Hematopoietic multipotent progenitor cell treated with erythropoietin and hydrocortisone succinate and interleukin-3 and kit ligand, for 4 days (in vitro differentiated cells): ENCODE measurements around the gene PLA2G2C.
A peak's percentile ranks its signal among the peaks of the same experiment; 100 is the strongest.
"Not testable (repeated sequence)": the region's sequence is repeated elsewhere in the genome, so short reads cannot be mapped to it uniquely, and the experiment has no call there.

Experiments used
- DNase-seq: peaks from one replicate; pipeline ENCODE4 v3.0.0-alpha.2; 2015

PLA2G2C gene, protein sequence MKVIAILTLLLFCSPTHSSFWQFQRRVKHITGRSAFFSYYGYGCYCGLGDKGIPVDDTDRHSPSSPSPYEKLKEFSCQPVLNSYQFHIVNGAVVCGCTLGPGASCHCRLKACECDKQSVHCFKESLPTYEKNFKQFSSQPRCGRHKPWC

GRCh38 chr1:20185834-20186782, at the start of gene PLA2G2C, which contains the start of gene UBXN10:
Gene PLA2G2C (minus strand): TSS chr1:20186518. CDS start chr1:20177363, 9,155 bp downstream.
Gene UBXN10 (plus strand): TSS chr1:20186096. CDS start chr1:20190562, 4,466 bp downstream.
- peak; percentile 74 for DNase-seq

- no peak for DNase-seq
These were observed 48.6 kb upstream of the PLA2G2C start for GRCh38 chr1:20234788-20235535.

DNA sequence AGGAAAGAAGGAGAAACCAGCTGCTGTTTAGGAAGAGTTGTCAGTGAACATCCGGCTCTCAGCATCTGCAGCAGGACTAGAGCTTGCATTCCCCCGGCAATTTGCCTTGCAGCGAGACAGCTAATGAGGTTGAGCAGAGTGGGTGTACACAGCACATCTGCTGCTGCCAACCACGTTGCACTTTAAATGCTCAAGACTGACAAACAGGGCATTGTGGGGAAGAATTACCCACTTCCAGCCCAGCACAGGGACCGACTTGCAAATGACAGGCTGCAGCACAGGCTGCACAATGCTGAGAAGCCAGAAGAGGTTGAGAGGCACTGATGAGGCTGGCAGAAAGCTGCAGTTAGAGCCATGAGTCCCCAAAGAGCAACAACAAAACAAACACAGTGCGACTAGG, 47.5 kb upstream of the PLA2G2C start:
- no peak for DNase-seq

GRCh38 chr1:20233394-20233793, 47.1 kb upstream of the PLA2G2C start:
- DNase-seq, result peak; percentile 60

- not testable (repeated sequence) for DNase-seq
These were observed 46.2 kb upstream of the PLA2G2C start for GRCh38 chr1:20232564-20232963.

DNA sequence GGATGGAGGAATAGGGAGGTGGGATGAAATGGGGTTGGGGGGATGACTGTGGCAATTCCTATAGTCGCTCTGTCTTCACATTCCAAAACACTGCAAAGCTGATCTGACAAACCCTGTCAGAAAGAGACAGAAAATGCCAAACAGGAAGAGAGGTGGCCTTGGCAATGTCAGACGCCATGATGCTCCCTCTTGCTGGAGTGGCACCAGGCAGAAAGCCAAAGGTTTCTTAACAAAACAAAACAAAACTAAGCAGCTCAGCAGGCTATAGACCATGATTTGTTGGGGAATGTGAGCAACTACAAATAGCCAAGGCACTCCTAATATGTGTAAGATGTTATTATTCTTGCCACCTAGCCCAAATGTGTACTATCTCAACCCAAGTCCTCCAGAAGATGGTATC, 42.9 kb upstream of the PLA2G2C start:
- no peak for DNase-seq

DNA sequence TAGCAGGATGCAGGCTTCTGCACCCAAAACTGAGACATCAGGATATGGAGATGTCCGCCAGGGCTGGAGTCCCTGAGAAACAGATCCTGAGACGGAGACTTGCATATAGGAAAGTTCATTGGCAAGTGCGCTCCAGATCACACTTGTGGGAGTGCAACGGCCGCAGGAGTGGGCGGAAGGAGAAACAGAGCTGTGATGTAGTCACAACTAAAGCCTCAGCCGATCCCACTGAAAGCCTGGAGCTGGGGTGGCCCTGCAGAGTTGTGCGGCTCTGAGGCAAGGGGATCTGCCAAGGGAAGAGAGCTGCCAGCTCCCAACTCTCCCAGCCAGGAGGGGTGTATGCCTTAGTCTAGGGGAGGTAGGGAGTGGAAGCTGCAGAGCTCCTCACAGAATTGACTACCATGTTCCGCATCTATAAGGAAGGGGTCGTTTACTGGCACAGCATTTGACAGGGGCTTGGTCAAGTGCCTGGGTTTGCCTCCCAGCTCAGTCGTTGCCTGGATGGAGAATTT, 42.1 kb upstream of the PLA2G2C start:
- no peak for DNase-seq

GRCh38 chr1:20227704-20228103, 41.4 kb upstream of the PLA2G2C start:
- no peak for DNase-seq

- no peak for DNase-seq
These were observed 38.2 kb upstream of the PLA2G2C start for GRCh38 chr1:20224546-20224945.

GRCh38 chr1:20223551-20224419, 37.5 kb upstream of the PLA2G2C start:
- no peak for DNase-seq

DNA sequence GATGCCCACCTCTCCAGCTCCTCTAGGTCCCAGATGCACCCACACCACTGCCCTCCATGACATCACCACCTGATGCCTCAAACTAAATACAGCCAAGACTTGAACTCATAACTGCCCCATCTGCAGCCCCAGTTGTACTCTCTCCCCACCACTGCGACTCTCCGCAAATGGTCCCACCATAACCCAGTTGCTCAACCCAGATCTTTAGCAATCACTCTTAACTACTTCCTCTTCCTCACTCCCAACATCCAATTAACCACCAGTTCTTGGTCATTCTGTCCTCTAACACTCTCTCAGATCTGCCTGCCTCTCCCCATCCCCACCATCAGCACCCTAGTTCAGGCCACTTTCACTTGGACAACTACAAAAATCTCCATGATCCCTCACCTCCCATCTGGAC, 36.8 kb upstream of the PLA2G2C start:
- DNase-seq, result peak; percentile 51

GRCh38 chr1:20220036-20220435, 33.7 kb upstream of the PLA2G2C start:
- DNase-seq, result no peak

- DNase-seq, result not testable (repeated sequence)
These were observed 32.7 kb upstream of the PLA2G2C start for GRCh38 chr1:20219053-20219452.

DNA sequence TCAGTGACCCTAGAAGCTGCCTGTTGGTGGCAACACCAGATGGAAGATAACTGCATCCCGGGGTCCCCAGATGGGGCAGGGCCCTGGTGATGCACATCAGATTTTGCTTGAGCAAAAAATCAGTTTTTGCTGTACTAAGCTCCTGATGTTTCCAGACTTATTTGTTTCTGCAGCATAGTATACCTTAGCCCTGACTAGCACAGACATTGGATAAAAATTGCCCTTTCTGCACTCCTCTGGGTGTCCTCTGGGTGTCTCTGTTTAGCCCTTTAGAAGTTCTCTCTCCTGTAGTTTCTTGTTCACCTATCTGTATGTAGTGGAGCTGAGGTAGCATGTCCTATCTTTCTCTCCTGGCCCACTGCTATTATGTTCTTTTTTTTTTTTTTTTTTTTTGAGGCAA, 30.3 kb upstream of the PLA2G2C start:
- peak; percentile 61 for DNase-seq

GRCh38 chr1:20215716-20216115, 29.4 kb upstream of the PLA2G2C start:
- DNase-seq, result no peak

DNA sequence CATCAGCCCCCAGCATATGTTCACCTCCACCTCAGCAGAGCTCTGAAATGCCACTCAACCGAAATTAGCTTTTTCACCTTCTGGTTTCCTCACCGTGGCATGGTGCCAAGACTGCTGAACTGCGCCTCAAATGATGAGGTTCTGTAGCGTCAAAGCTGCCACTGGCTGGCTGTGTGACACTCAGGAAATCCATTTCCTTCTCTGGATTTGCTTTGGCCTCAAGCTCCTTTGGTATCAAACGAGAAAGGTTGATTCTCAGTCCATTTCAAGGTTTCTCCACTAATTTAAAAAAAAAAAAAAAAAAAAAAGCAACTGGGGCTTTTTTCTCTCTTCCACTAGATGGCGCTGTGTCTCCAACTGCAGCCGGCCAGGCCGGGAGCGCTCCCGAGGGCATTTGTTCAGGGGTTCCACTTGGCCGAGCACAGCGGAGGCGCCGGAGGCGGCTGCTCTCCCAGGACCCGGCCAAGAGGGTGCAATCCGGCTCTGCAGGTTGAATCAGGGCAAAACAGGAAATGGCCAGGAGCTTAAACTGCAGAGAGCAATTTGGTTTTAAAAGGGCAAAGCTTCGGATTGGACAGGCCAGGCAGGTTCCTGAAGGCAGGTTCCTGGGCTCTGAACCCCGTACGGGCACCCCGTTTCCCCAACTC, 26.5 kb upstream of the PLA2G2C start:
- DNase-seq, result peak; percentile 82

DNA sequence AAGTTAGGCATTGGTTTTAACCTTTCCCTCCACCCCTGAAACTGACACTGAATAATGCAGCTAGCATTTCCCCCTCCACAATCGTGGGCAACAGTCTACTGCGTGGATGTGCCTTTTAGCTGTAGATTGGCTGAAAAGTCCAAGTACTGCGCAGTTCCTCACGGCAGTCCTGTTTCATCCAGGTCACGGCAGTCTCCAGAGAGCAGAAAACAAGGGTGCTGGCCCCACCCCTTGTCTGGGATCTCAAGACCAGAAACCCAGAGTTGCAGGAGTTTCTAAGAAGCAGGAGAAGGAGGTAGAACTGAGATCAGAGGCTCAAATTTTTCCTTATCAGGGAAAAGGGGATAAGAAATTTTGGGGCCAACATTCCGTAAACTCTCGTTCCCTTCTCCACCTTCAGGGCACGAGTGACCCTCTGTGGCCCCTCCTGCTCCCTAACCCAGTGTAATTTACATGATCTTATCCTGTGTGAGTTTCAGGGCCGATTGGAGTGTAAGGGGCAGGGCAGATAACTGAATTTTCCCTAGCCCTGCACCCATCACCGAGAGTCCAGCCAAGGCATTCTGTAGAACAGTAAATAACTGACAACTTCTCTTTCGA, 25.9 kb upstream of the PLA2G2C start:
- no peak for DNase-seq

DNA sequence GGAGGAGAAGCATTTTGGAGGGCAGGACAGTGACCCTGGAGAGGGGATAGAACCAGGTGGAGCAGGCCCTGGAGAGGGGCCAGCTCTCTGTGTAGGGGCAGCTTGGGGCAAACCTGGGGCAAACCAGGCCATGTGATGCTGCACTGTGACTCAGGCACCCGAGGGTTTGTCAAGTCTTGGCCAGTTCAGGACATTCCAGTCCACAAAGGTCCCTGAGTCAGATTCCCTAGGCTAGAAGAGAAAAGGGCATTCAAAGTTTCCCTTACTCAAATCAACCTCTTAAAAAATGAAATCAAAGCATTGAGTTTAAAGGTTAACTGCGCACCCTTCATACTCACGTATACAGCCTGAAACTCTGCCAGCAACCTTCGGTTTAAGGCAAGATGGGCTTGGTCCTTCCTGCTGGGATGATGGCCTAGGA, 25.2 kb upstream of the PLA2G2C start:
- no peak for DNase-seq

DNA sequence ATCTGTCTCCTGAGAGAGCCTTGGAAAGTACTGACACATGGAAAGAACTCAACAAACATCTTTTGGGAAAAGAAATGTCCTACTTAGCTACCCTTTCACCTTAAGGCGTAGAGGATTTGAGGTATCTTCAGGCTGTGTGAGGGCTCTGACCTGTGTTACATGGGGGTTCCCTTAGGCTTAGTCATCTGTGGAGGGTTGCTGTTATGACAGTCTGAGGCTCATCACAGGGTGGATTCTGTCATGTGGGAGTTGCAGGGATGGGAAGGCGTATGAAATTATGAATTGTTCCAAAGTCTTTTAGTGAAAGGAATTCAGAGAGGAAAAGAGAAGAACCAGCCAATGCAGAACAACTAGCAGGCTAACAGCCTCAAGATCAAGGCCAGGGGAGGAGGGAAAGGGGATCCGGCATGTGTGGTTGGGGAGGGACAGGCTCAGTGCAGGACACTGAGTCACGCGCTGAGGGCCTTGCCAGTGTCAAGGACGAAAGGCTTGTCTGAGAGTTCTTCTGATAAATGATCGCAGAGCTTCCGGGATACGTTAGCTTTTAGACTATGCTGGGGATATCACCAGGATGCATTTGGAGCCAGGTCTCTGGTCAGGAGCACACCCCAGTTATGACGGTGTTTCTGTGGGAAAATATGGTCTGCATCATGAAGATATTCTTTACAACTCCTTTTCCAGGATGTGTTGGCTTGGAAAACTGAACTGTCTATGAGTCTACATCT, 24.6 kb upstream of the PLA2G2C start:
- DNase-seq, result no peak

- DNase-seq, result no peak
These were observed 23.2 kb upstream of the PLA2G2C start for GRCh38 chr1:20209471-20209870.

- no peak for DNase-seq
These were observed 21.2 kb upstream of the PLA2G2C start for GRCh38 chr1:20207546-20207945.
